ENCODE results near the gene PORCN. TPM values are rescaled to one million over a fixed set of nuclear protein-coding genes. Genes with fewer than 3 reads are reported as not detected.

The PORCN gene
- total and polyA plus RNA-seq, 7 donors, result 1.2 to 13.3 (median 12.2) TPM

DNA sequence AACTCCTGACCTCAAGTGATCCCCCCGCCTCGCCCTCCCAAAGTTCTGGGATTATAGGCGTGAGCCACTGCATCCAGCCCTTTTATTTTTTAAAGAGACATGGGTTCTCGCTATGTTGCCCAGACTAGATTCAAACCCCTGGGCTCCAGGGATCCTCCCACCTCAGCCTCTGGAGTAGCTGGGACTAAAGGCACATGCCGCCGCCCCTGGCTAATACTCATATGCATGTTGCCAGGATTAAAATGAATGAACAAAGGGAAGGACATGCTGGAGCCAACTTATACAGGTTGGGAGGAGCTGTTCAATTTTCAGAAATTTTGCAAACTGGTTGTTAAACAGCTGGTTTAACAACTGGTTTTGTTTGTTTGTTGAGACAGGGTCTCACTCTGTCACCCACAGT is 34.2 kb upstream of the PORCN start:
- Histone ChIP-seq H3K9me3 (no peaks in the 10 kb centered on the region), H3K27me3 (no peaks in the 10 kb centered on the region), H3K27ac (no peak overlapping the region), H3K36me3 (no peaks in the 10 kb centered on the region), H3K4me1 (peaks cover 0 to 11% (median 4%) of the 10 kb centered on the region in 4 donors), H3K4me3 (no peak overlapping the region)
- no peak for TF ChIP-seq POLR2AphosphoS5 (IDR thresholded peaks at IDR 0.05)
- no peak for TF ChIP-seq POLR2A (IDR thresholded peaks at IDR 0.05)
- TF ChIP-seq, protein P1, sequence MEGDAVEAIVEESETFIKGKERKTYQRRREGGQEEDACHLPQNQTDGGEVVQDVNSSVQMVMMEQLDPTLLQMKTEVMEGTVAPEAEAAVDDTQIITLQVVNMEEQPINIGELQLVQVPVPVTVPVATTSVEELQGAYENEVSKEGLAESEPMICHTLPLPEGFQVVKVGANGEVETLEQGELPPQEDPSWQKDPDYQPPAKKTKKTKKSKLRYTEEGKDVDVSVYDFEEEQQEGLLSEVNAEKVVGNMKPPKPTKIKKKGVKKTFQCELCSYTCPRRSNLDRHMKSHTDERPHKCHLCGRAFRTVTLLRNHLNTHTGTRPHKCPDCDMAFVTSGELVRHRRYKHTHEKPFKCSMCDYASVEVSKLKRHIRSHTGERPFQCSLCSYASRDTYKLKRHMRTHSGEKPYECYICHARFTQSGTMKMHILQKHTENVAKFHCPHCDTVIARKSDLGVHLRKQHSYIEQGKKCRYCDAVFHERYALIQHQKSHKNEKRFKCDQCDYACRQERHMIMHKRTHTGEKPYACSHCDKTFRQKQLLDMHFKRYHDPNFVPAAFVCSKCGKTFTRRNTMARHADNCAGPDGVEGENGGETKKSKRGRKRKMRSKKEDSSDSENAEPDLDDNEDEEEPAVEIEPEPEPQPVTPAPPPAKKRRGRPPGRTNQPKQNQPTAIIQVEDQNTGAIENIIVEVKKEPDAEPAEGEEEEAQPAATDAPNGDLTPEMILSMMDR (IDR thresholded peaks at IDR 0.05), result no peak
- no peak for TF ChIP-seq EP300 (IDR thresholded peaks at IDR 0.05)
- DNase-seq, result no peak
- intact Hi-C loops (cut with DNase I), result loop anchor here (10.0 kb wide), 1 partner anchor 400 kb away; the partner anchor contains the start of gene ZNF630
- WGBS, 2 donors, result 63 to 84% methylated on average over 6 of the region's 6 CpGs

- WGBS, 2 donors, result 1% methylated on average over 5 of the region's 5 CpGs
- H3K27me3 ChIP-seq, result no peaks in the 10 kb centered on the region
- no peaks in the 10 kb centered on the region for H3K9me3 ChIP-seq
- H3K27ac ChIP-seq, result peak overlapping the region; percentile 77 to 89 (median 84)
- H3K4me3 ChIP-seq, result peak overlapping the region; percentile 58 to 73 (median 66)
- DNase-seq, result no peak
- intact Hi-C loops (cut with DNase I), result loop anchor here (10.0 kb wide), 1 partner anchor 400 kb away; the partner anchor contains the start of gene ZNF630
- H3K36me3 ChIP-seq, result no peaks in the 10 kb centered on the region
- peaks cover 0 to 11% (median 4%) of the 10 kb centered on the region in 4 donors for H3K4me1 ChIP-seq
- TF ChIP-seq POLR2A (IDR thresholded peaks at IDR 0.05), result no peak
- TF ChIP-seq POLR2AphosphoS5 (IDR thresholded peaks at IDR 0.05), result no peak
- TF ChIP-seq, protein P1 (IDR thresholded peaks at IDR 0.05), result no peak
- TF ChIP-seq EP300 (IDR thresholded peaks at IDR 0.05), result no peak
Observed at GRCh38 chrX:48475296-48475695, 33.5 kb upstream of the PORCN start.

GRCh38 chrX:48475774-48476577 is 32.8 kb upstream of the PORCN start, which contains the start of gene FTSJ1:
FTSJ1 (plus strand) TSS chrX:48476199; CDS start chrX:48478048, 1,849 bp downstream.
- DNase-seq, result peak; percentile 93
- H3K27me3 ChIP-seq, result no peaks in the 10 kb centered on the region
- H3K27ac ChIP-seq, result peak within 1 kb of the TSS; percentile 77 to 89 (median 84)
- WGBS, 2 donors, result 0% methylated on average over 75 of the region's 75 CpGs
- no peaks in the 10 kb centered on the region for H3K36me3 ChIP-seq
- H3K4me3 ChIP-seq, result peak within 1 kb of the TSS; percentile 58 to 73 (median 66)
- intact Hi-C loops (cut with DNase I), result loop anchor here (2.0 to 10.0 kb wide), 2 partner anchors 33 to 401 kb away; partner anchors contain the start of genes PORCN and ZNF630
- TF ChIP-seq POLR2A (IDR thresholded peaks at IDR 0.05), result peak in 1 of 2 donors; percentile 10
- TF ChIP-seq, protein P1 (IDR thresholded peaks at IDR 0.05), result no peak
- TF ChIP-seq POLR2AphosphoS5 (IDR thresholded peaks at IDR 0.05), result peak; percentile 50 to 77 (median 64)
- peaks cover 0 to 11% (median 4%) of the 10 kb centered on the region in 4 donors for H3K4me1 ChIP-seq
- H3K9me3 ChIP-seq, result no peaks in the 10 kb centered on the region

- peak overlapping the region; percentile 77 to 89 (median 84) for H3K27ac ChIP-seq
- DNase-seq, result no peak
- peak overlapping the region in 3 of 4 donors; percentile 58 to 73 (median 67) for H3K4me3 ChIP-seq
- H3K4me1 ChIP-seq, result peaks cover 0 to 11% (median 4%) of the 10 kb centered on the region in 4 donors
- 60 to 65% methylated on average over 4 of the region's 4 CpGs for WGBS, 2 donors
- no peaks in the 10 kb centered on the region for H3K9me3 ChIP-seq
- H3K27me3 ChIP-seq, result no peaks in the 10 kb centered on the region
- intact Hi-C loops (cut with DNase I), result loop anchor here (2.0 to 10.0 kb wide), 2 partner anchors 32 to 402 kb away; partner anchors contain the start of genes PORCN and ZNF630
- peaks cover 0 to 7% (median 0%) of the 10 kb centered on the region in 4 donors for H3K36me3 ChIP-seq
- TF ChIP-seq EP300 (IDR thresholded peaks at IDR 0.05) (no peak), POLR2AphosphoS5 (IDR thresholded peaks at IDR 0.05) (no peak), POLR2A (IDR thresholded peaks at IDR 0.05) (no peak)
- TF ChIP-seq, protein P1 (IDR thresholded peaks at IDR 0.05), result no peak
Observed at GRCh38 chrX:48476919-48477318, 31.9 kb upstream of the PORCN start.

Data from sigmoid colon (tissue), 7 donors.